Thyroid gland (tissue), 4 donors: ENCODE data around the gene LTA4H. TPM values are rescaled to one million over a fixed set of nuclear protein-coding genes. Genes with fewer than 3 reads are reported as not detected.

Source experiments
- DNase-seq, 2 donors: peaks; one replicate each; pipeline ENCODE4 v3.0.0-alpha.2; 2019
- H3K27ac ChIP-seq, 3 donors: fragments of 200-600 bp; sonication (generic); 1 replicate in 2 of 3; 2 replicates in 1 of 3; pipeline ENCODE4 v1.5.1; 2016 to 2019; ENCODE audit warnings: mild to moderate bottlenecking in 1 of 3, moderate library complexity in 1 of 3
- H3K27me3 ChIP-seq: fragments of 200-600 bp; sonication (generic); one replicate; pipeline ENCODE4 v1.5.1; 2019
- H3K36me3 ChIP-seq, 2 donors: fragments of 200-600 bp; sonication (generic); one replicate each; pipeline ENCODE4 v1.5.1; 2016 to 2019
- H3K4me1 ChIP-seq, 2 donors: fragments of 200-600 bp; sonication (generic); one replicate each; pipeline ENCODE4 v1.5.1; 2017 to 2019
- H3K4me3 ChIP-seq, 3 donors: fragments of 200-600 bp; sonication (generic); replicated peaks in 1 of 3; 1 replicate in 2 of 3; 2 replicates in 1 of 3; pipeline ENCODE4 v1.5.1; 2016; ENCODE audit warnings: mild to moderate bottlenecking in 1 of 3
- H3K9me3 ChIP-seq: fragments of 200-600 bp; sonication (generic); one replicate; pipeline ENCODE4 v1.5.1; 2017
- POLR2A ChIP-seq, 2 donors: fragments of 450-650 bp; IDR thresholded peaks; one replicate each; pipeline ENCODE4 v1.6.1; 2017; ENCODE audit warnings: antibody characterized with exemption in 2 of 2, mild to moderate bottlenecking in 2 of 2, moderate library complexity in 1 of 2
- WGBS, 2 donors: methylation state at CpG; one replicate each; pipeline ENCODE4 v1.1.5; 2017; 5-methylcytosine and 5-hydroxymethylcytosine counted together
- intact Hi-C: fragments of 100-400 bp; cut with DNase I; formaldehyde crosslinking; loops from one replicate; pipeline ENCODE4 v1.15.1; 2023
- total RNA-seq, 4 donors: library from RNA; depleted of rRNA; stranded (reverse); fragments of >200 nt; gene quantifications; one replicate each; pipeline ENCODE4 v1.2.3, GENCODE V29; 2016
- TF ChIP-seq, protein P1 (sequence below), 6 experiments: fragments of 200-600 bp in 3 of 6; fragments of 450-650 bp in 3 of 6; sonication (generic) in 3 of 6; IDR thresholded peaks; one replicate each; pipeline ENCODE4 v1.5.1; 2016 to 2019; ENCODE audit warnings: antibody characterized with exemption in 6 of 6, mild to moderate bottlenecking in 2 of 6, inconsistent platforms in 1 of 6, moderate library complexity in 1 of 6

Gene LTA4H
- total RNA-seq, 4 donors from 2014 or later: 70.1 to 102 (median 75.0) TPM

DNA sequence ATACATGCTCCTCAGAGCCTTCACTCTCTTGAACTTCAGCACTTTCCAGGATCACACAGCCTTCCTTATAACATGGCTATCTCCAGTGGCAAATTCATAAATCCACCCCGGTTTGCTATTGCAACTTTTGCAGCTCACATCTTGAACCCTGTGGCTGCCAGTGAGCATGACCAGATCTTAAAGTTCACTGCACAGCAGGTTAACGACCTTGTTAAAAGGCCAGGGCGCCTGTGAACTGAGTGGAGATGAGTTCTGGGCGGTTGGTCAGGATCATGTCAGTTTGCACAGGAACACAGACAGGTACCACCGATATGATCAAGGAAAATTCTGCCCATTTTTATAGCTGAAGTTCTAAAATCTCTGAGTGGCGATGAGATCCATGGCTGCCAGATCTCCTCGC, 24.7 kb upstream of the LTA4H start:
- H3K4me3 ChIP-seq: no peak overlapping the region

DNA sequence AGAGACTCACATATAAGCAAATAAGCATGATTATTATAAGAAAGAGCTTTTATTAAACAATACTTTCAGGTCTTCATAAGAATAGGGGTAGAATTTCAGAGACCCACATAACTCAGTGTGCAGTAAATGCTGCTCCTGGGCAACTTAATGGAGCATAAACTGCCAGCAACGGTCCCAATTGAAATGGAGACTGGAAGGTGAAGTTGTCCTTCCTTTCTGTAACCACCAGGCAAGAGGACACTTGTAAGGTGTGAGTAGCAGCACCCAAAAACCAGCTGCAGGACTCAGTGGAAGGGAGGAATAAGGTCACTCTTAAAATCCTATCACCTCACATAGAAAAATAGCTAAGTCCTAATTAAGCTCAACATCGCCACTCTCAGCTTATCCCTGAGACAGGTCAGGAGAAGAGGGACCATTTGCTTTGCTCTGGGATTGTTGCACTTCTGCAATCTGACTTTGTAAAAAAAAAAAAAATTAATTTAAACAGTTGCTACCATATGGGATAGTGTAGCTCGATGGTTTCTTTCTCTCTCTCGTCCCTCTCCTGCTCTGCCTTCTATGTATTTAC, 22.7 kb upstream of the LTA4H start:
- 81 to 83% methylated on average over 4 of the region's 4 CpGs for WGBS, 2 donors
- intact Hi-C loops: no loop called here
- no peak overlapping the region for H3K4me3 ChIP-seq

More for the DNA sequence above, 24.7 kb upstream of the LTA4H start:
- WGBS, 2 donors: 67 to 75% methylated on average over 7 of the region's 7 CpGs
- intact Hi-C loops: loop anchor here (5.0 to 10.0 kb wide), 3 partner anchors 157 to 457 kb away; partner anchors contain the start of gene CDK17
- Histone ChIP-seq H3K9me3 (no peaks in the 10 kb centered on the region), H3K27ac (no peak overlapping the region), H3K27me3 (no peaks in the 10 kb centered on the region), H3K4me1 (no peaks in the 10 kb centered on the region), H3K36me3 (no peaks in the 10 kb centered on the region)
- DNase-seq: no peak
- TF ChIP-seq, protein P1, sequence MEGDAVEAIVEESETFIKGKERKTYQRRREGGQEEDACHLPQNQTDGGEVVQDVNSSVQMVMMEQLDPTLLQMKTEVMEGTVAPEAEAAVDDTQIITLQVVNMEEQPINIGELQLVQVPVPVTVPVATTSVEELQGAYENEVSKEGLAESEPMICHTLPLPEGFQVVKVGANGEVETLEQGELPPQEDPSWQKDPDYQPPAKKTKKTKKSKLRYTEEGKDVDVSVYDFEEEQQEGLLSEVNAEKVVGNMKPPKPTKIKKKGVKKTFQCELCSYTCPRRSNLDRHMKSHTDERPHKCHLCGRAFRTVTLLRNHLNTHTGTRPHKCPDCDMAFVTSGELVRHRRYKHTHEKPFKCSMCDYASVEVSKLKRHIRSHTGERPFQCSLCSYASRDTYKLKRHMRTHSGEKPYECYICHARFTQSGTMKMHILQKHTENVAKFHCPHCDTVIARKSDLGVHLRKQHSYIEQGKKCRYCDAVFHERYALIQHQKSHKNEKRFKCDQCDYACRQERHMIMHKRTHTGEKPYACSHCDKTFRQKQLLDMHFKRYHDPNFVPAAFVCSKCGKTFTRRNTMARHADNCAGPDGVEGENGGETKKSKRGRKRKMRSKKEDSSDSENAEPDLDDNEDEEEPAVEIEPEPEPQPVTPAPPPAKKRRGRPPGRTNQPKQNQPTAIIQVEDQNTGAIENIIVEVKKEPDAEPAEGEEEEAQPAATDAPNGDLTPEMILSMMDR (IDR thresholded peaks at IDR 0.05): no peak
- no peak for TF ChIP-seq POLR2A (IDR thresholded peaks at IDR 0.05)

DNA sequence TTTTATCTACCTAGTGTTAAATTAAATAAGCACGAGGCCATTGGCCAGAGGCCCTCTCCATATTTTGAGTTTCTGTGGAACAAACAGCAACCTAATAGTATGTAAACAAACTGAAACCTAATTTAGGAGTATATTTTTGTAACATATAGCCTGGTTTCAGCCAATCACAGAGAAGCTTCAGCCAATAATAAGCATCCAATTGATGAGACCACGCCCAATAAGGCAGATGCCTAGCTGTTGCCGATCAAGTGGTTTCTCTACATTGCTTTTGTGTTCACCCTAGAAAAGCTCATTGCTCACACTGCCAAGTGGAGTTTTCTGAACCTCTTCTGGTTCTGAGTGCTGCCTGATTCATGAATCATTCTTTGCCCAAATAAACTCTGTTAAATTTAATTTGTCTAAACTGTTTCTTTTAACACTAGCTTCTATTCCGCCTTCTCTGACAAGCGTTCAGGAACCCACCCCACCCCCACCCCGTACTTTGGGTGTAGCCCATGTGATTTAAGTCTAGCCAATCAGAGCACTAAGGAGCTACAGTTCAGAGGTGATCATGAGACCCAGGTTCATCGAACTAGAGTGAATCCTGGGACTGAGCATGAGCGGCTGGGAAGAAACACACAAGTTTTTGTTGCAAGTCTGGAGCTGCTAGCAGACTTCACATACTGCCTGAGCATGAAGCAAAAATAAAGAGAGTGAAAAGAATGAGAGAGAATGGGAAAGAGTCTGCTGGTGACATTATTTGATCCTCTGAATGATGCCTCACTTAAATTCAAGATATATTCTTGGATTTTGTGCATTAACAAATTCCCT, 21.5 kb upstream of the LTA4H start:
- DNase-seq: no peak
- Histone ChIP-seq H3K4me1 (no peaks in the 10 kb centered on the region), H3K27me3 (no peaks in the 10 kb centered on the region), H3K4me3 (no peak overlapping the region), H3K36me3 (no peaks in the 10 kb centered on the region), H3K9me3 (no peaks in the 10 kb centered on the region), H3K27ac (no peak overlapping the region)
- no peak for TF ChIP-seq POLR2A (IDR thresholded peaks at IDR 0.05)
- TF ChIP-seq, protein P1 (IDR thresholded peaks at IDR 0.05): no peak
- intact Hi-C loops: no loop called here
- 89 to 95% methylated on average over 8 of the region's 8 CpGs for WGBS, 2 donors

More for the DNA sequence above, 22.7 kb upstream of the LTA4H start:
- Histone ChIP-seq H3K27me3 (no peaks in the 10 kb centered on the region), H3K36me3 (no peaks in the 10 kb centered on the region), H3K9me3 (no peaks in the 10 kb centered on the region), H3K27ac (no peak overlapping the region), H3K4me1 (no peaks in the 10 kb centered on the region)
- TF ChIP-seq, protein P1 (IDR thresholded peaks at IDR 0.05): no peak
- TF ChIP-seq POLR2A (IDR thresholded peaks at IDR 0.05): no peak
- DNase-seq: no peak

DNA sequence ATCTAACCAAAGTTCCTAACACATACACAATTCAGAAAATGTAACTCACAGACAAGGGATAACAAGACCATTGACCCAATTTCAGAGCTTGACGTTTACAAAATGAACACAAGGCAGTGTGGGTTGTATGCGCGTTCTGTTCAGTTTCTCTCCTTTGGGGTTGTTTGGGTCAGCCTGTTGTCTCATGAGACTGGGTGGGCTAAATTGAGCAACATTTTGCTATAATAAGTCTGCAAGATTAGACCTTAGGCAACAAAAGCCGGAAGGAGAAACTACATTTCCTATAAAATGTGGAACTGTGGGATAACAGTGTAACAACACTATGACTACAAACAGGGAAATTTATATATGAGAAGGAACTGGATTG, 18.8 kb upstream of the LTA4H start:
- H3K4me1 ChIP-seq: no peaks in the 10 kb centered on the region
- no peaks in the 10 kb centered on the region for H3K36me3 ChIP-seq
- no peak for DNase-seq
- no peaks in the 10 kb centered on the region for H3K27me3 ChIP-seq
- peak overlapping the region in 1 of 3 donors; percentile 35 for H3K27ac ChIP-seq
- intact Hi-C loops: no loop called here
- no peaks in the 10 kb centered on the region for H3K9me3 ChIP-seq
- no peak overlapping the region for H3K4me3 ChIP-seq
- TF ChIP-seq, protein P1 (IDR thresholded peaks at IDR 0.05): no peak
- TF ChIP-seq POLR2A (IDR thresholded peaks at IDR 0.05): no peak
- WGBS, 2 donors: 72 to 83% methylated on average over 4 of the region's 4 CpGs
